RWPE1 (cell line): ENCODE measurements around the gene HRH3.

Experiments
- CTCF ChIA-PET: fragments of 350-600 bp; sonication (Branson Sonifier 250); formaldehyde crosslinking; extraction: SDS; loops from one replicate; lab custom pipeline; 2021; lab: Yijun Ruan, JAX
- POLR2A ChIA-PET: fragments of 400-600 bp; formaldehyde crosslinking; extraction: SDS; loops from one replicate; lab custom pipeline; 2020; ENCODE audit warnings: antibody characterized with exemption; ENCODE audit not compliant: low non-redundant PET; lab: Yijun Ruan, JAX
- DNase-seq: peaks from one replicate; pipeline ENCODE4 v3.0.0; 2012; ENCODE audit warnings: low spot score
- H3K27ac ChIP-seq: fragments of 450-650 bp; 2 replicates; pipeline ENCODE4 v1.5.1; 2017
- CTCF ChIP-seq: fragments of 450-650 bp; conservative IDR thresholded peaks from 2 replicates; pipeline ENCODE4 v1.5.1; 2017; ENCODE audit warnings: low read depth, mild to moderate bottlenecking

The HRH3 gene

GRCh38 chr20:62229667-62230066 is 9.6 kb upstream of the HRH3 start:
- TF ChIP-seq CTCF = no peak
- POLR2A ChIA-PET = no interaction called here
- DNase-seq = no peak
- no peak overlapping the region for H3K27ac ChIP-seq
- CTCF ChIA-PET = no interaction called here

GRCh38 chr20:62228982-62229545 is 9.0 kb upstream of the HRH3 start:
- no peak for DNase-seq
- no peak for TF ChIP-seq CTCF
- POLR2A ChIA-PET = no interaction called here
- H3K27ac ChIP-seq = peak overlapping the region; percentile 2; the same call in 1 of the 2 replicates
- CTCF ChIA-PET = interaction anchor here (0.9 to 1.2 kb wide), 2 partner anchors 10 to 218 kb away, joined by 4 read pairs; no protein-coding TSS in a partner anchor

GRCh38 chr20:62227977-62228958 is 8.2 kb upstream of the HRH3 start:
- no peak for DNase-seq
- CTCF ChIA-PET = interaction anchor here (0.7 to 1.2 kb wide), 3 partner anchors 9 to 217 kb away, joined by 3 to 4 read pairs (median 4); no protein-coding TSS in a partner anchor
- TF ChIP-seq CTCF = no peak
- peak overlapping the region; percentile 2; the same call in 1 of the 2 replicates for H3K27ac ChIP-seq
- POLR2A ChIA-PET = no interaction called here

GRCh38 chr20:62227591-62227976 is 7.5 kb upstream of the HRH3 start:
- ChIA-PET POLR2A (no interaction called here), CTCF (interaction anchor here (0.6 to 1.2 kb wide), 3 partner anchors 50 to 1274 kb away, joined by 3 to 4 read pairs (median 3); no protein-coding TSS in a partner anchor)
- DNase-seq = no peak
- H3K27ac ChIP-seq = no peak overlapping the region
- TF ChIP-seq CTCF = no peak

- no peak for TF ChIP-seq CTCF
- no peak for DNase-seq
- no peak overlapping the region for H3K27ac ChIP-seq
- POLR2A ChIA-PET = no interaction called here
- CTCF ChIA-PET = interaction anchor here (0.6 kb wide), 2 partner anchors 50 to 1275 kb away, joined by 3 read pairs; no protein-coding TSS in a partner anchor
These were observed 6.9 kb upstream of the HRH3 start for GRCh38 chr20:62226707-62227590.
